Measurements from ENCODE around the gene GGCT.
A peak's percentile ranks its signal among the peaks of the same experiment; 100 is the strongest.

GGCT gene

DNA sequence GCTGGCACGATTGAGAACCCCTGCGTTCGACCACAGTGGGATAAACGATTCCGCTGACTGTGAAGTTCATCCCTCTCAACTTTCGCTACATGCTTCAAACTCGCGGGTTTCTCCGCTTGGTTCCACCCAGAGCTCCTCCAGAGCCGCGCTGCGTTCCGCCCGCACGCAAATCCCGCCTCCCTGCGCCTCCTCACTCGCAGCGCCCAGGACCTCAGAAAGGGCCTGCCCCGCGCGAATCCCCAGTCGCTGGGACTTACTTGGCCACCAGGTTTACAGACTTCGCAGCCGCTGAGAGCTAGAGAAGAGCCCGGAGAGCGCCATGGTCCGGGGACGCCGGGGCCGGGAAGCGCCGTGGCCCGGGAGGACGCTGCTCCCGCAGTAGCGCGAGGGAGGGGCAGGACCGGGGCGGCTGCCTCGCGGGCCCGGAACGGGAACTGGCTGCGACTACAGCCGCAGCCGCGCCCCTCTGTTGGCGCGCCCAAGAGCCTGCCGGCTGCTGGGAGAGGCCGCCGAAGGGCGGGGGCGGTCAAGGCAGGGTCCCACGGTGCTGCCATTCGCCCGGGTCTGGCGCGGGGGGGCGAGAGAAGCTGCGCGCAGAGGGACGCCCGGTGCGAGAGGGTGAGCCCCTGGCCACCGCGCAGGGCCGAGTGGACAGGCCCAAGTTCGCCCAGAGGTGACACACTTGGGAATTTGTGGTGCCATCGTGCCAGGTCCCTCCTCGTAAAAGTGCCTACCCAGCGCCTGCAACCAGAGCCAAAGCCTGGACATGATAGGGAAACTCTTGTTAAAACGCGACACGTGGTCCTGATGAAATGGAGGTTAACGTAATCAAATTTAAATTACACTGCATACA lies 26.1 kb downstream of the GGCT start, which contains the start of gene NOD1:
NOD1 (minus strand) TSS at position 436 of the 853 bp plus-strand sequence. CDS start 21,863 bp downstream, outside the sequence.
- peak within 1 kb of the TSS; percentile 74 for H3K4me2 ChIP-seq (ENCODE audit: low read depth, low read length, poor library complexity, severe bottlenecking)
- H3F3A ChIP-seq (ENCODE audit: insufficient read depth): no peaks in the 10 kb centered on the region
- TF ChIP-seq CTCF (IDR thresholded peaks at IDR 0.05; ENCODE audit: insufficient read depth, low read length, poor library complexity, severe bottlenecking): no peak
- no peak for TF ChIP-seq EZH2phosphoT487 (conservative IDR thresholded peaks at IDR 0.05; ENCODE audit: low read length)
- H3K9me2 ChIP-seq (replicated peaks; ENCODE audit: insufficient read depth, low read length): no peaks in the 10 kb centered on the region
- peak within 1 kb of the TSS; percentile 96 for H2AFZ ChIP-seq (ENCODE audit: low read depth, low read length, severe bottlenecking)
- no peaks in the 10 kb centered on the region for H3K36me3 ChIP-seq (ENCODE audit: low read length)
- peak within 1 kb of the TSS; percentile 58 for H3K4me3 ChIP-seq (ENCODE audit: insufficient read depth, low read length, poor library complexity, severe bottlenecking)
- H3K9ac ChIP-seq (ENCODE audit: low read length): peak within 1 kb of the TSS; percentile 61
- no peaks in the 10 kb centered on the region for H4K20me1 ChIP-seq (ENCODE audit: low read depth, low read length)
- H3K27ac ChIP-seq (ENCODE audit: low read depth, low read length): no peak within 1 kb of the TSS
- H3K79me2 ChIP-seq (ENCODE audit: insufficient read depth, low read length): no peaks in the 10 kb centered on the region
- no peaks in the 10 kb centered on the region for H3K27me3 ChIP-seq (ENCODE audit: low read length)
- no peaks in the 10 kb centered on the region for H3K9me3 ChIP-seq (ENCODE audit: insufficient read depth, low read length)

DNA sequence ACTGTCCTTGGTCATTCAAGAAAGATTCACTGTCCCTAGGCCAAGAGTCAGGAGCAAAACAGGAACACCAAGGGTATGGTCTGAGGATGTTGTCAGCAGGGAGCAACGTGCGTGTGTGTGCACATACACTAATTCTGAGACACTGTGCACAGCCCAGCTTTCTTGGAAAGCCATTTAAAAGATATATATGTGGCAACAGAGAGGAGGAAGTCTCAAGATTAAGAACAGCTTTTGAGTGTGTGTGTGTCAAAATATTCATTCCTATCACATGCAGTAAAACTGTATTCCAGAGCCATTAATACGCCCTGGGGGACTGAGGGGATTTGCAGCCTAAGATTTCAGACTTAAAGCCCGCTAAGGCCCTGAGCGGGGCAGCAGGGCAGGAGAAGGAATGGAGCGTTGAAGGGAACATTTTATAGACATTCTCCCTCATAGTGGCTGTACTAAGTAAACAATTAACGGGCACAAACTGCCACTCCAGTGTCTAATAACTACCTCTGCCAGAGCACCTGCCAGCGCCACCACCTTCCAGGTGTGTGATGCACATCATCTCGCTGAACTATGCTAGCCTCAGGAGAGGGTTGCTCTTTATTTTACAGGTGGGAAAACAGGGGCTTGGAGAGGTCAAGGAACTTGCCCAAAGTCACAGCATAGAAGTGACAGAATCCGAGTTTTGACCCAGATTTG lies 28.0 kb downstream of the GGCT start:
- Histone ChIP-seq H3K27ac (ENCODE audit: low read depth, low read length) (no peak overlapping the region), H3K9me2 (replicated peaks; ENCODE audit: insufficient read depth, low read length) (no peaks in the 10 kb centered on the region), H2AFZ (ENCODE audit: low read depth, low read length, severe bottlenecking) (no peak overlapping the region), H3F3A (ENCODE audit: insufficient read depth) (no peaks in the 10 kb centered on the region), H3K36me3 (ENCODE audit: low read length) (no peaks in the 10 kb centered on the region), H3K9ac (ENCODE audit: low read length) (no peak overlapping the region), H3K79me2 (ENCODE audit: insufficient read depth, low read length) (no peaks in the 10 kb centered on the region), H4K20me1 (ENCODE audit: low read depth, low read length) (no peaks in the 10 kb centered on the region), H3K4me3 (ENCODE audit: insufficient read depth, low read length, poor library complexity, severe bottlenecking) (no peak overlapping the region), H3K4me2 (ENCODE audit: low read depth, low read length, poor library complexity, severe bottlenecking) (no peak overlapping the region), H3K9me3 (ENCODE audit: insufficient read depth, low read length) (no peaks in the 10 kb centered on the region), H3K27me3 (ENCODE audit: low read length) (no peaks in the 10 kb centered on the region)
- TF ChIP-seq EZH2phosphoT487 (conservative IDR thresholded peaks at IDR 0.05; ENCODE audit: low read length): no peak
- TF ChIP-seq CTCF (IDR thresholded peaks at IDR 0.05; ENCODE audit: insufficient read depth, low read length, poor library complexity, severe bottlenecking): no peak

GRCh38 chr7:30475580-30475979 lies 29.0 kb downstream of the GGCT start:
- TF ChIP-seq EZH2phosphoT487 (conservative IDR thresholded peaks at IDR 0.05; ENCODE audit: low read length): no peak
- no peak for TF ChIP-seq CTCF (IDR thresholded peaks at IDR 0.05; ENCODE audit: insufficient read depth, low read length, poor library complexity, severe bottlenecking)
- no peak overlapping the region for H2AFZ ChIP-seq (ENCODE audit: low read depth, low read length, severe bottlenecking)
- H3K36me3 ChIP-seq (ENCODE audit: low read length): no peaks in the 10 kb centered on the region
- H4K20me1 ChIP-seq (ENCODE audit: low read depth, low read length): no peaks in the 10 kb centered on the region
- no peaks in the 10 kb centered on the region for H3K9me3 ChIP-seq (ENCODE audit: insufficient read depth, low read length)
- no peak overlapping the region for H3K27ac ChIP-seq (ENCODE audit: low read depth, low read length)
- no peaks in the 10 kb centered on the region for H3K79me2 ChIP-seq (ENCODE audit: insufficient read depth, low read length)
- H3K27me3 ChIP-seq (ENCODE audit: low read length): no peaks in the 10 kb centered on the region
- H3K9me2 ChIP-seq (replicated peaks; ENCODE audit: insufficient read depth, low read length): no peaks in the 10 kb centered on the region
- no peak overlapping the region for H3K4me2 ChIP-seq (ENCODE audit: low read depth, low read length, poor library complexity, severe bottlenecking)
- no peaks in the 10 kb centered on the region for H3F3A ChIP-seq (ENCODE audit: insufficient read depth)
- no peak overlapping the region for H3K4me3 ChIP-seq (ENCODE audit: insufficient read depth, low read length, poor library complexity, severe bottlenecking)
- H3K9ac ChIP-seq (ENCODE audit: low read length): no peak overlapping the region
